H1 (cell line): Measurements from ENCODE around the gene SMAD1. TPM values are rescaled to one million over a fixed set of nuclear protein-coding genes. Genes with fewer than 3 reads are reported as not detected.

Experiments
- CTCF ChIA-PET: fragments of 300-600 bp; sonication (Branson Sonifier 250); formaldehyde crosslinking; loops from one replicate; lab custom pipeline; 2021; ENCODE audit not compliant: partially characterized antibody; lab: Charles Lee
- POLR2A ChIA-PET: fragments of 300-600 bp; sonication (Branson Sonifier 250); formaldehyde crosslinking; loops from one replicate; lab custom pipeline; 2021; ENCODE audit warnings: inconsistent platforms; ENCODE audit not compliant: partially characterized antibody; lab: Charles Lee
- DNase-seq, 2 experiments: peaks; one replicate each; pipeline versions ENCODE4 v3.0.0 to v3.0.0-alpha.2; 2010 to 2022; ENCODE audit warnings: low spot score in 2 of 2, low read depth in 1 of 2, mixed read lengths in 1 of 2
- FAIRE-seq: peaks from 2 replicates; lab custom pipeline; 2011; peaks lifted over from hg19 to GRCh38; lab: Jason Lieb, UNC
- H2AFZ ChIP-seq: 2 replicates; pipeline ENCODE4 v1.8.1; 2012; ENCODE audit warnings: low read length, inconsistent platforms
- H2AK5ac ChIP-seq: 2 replicates; pipeline ENCODE4 v1.6.1; 2013; ENCODE audit warnings: low read depth, low read length
- H2BK120ac ChIP-seq: replicated peaks from 2 replicates; pipeline ENCODE3; 2013; ENCODE audit warnings: low read depth, low read length, inconsistent platforms
- H2BK12ac ChIP-seq: 2 replicates; pipeline ENCODE4 v1.6.1; 2013; ENCODE audit warnings: low read depth, low read length
- H2BK15ac ChIP-seq: 2 replicates; pipeline ENCODE4 v1.6.1; 2013; ENCODE audit warnings: low read length
- H2BK20ac ChIP-seq: 2 replicates; pipeline ENCODE4 v1.6.1; 2013; ENCODE audit warnings: low read length
- H2BK5ac ChIP-seq: 2 replicates; pipeline ENCODE4 v1.6.1; 2013; ENCODE audit warnings: low read depth, low read length
- H3K14ac ChIP-seq: 2 replicates; pipeline ENCODE4 v1.6.1; 2013; ENCODE audit warnings: inconsistent platforms; ENCODE audit not compliant: insufficient read length
- H3K18ac ChIP-seq: 2 replicates; pipeline ENCODE4 v1.6.1; 2013; ENCODE audit warnings: low read length; ENCODE audit errors: extremely low read depth
- H3K23ac ChIP-seq: 2 replicates; pipeline ENCODE4 v1.6.1; 2013; ENCODE audit warnings: inconsistent platforms; ENCODE audit not compliant: insufficient read length
- H3K23me2 ChIP-seq: 2 replicates; pipeline ENCODE4 v1.6.1; 2013; ENCODE audit warnings: low read depth, low read length
- H3K27ac ChIP-seq: 2 replicates; pipeline ENCODE4 v1.6.1; 2011; ENCODE audit warnings: low read depth, low read length, inconsistent platforms
- H3K27me3 ChIP-seq, 4 experiments: replicated peaks in 1 of 4; 1 replicate in 1 of 4; 2 replicates in 3 of 4; pipeline versions ENCODE4 v1.6.1 to v1.8.1; 2011 to 2013; ENCODE audit warnings: low read length in 3 of 4, mild to moderate bottlenecking in 3 of 4, inconsistent platforms in 2 of 4, mixed read lengths in 2 of 4, moderate library complexity in 1 of 4; ENCODE audit not compliant: control insufficient read depth in 3 of 4, insufficient read depth in 3 of 4; ENCODE audit errors: extremely low read depth in 1 of 4
- H3K36me3 ChIP-seq, 4 experiments: 2 replicates each; pipeline versions ENCODE4 v1.6.1 to v1.8.1; 2011 to 2013; ENCODE audit warnings: mild to moderate bottlenecking in 4 of 4, low read length in 3 of 4, moderate library complexity in 2 of 4, control low read depth in 1 of 4, inconsistent platforms in 1 of 4; ENCODE audit not compliant: insufficient read depth in 4 of 4, control insufficient read depth in 2 of 4
- H3K4ac ChIP-seq: replicated peaks from 2 replicates; pipeline ENCODE3; 2013; ENCODE audit warnings: low read length, low read depth, mixed read lengths, inconsistent platforms; ENCODE audit not compliant: insufficient read length
- H3K4me1 ChIP-seq, 4 experiments: replicated peaks in 1 of 4; 1 replicate in 1 of 4; 2 replicates in 3 of 4; pipeline versions ENCODE4 v1.6.1 to v1.8.1; 2011 to 2013; ENCODE audit warnings: low read length in 3 of 4, inconsistent platforms in 2 of 4, mixed read lengths in 1 of 4; ENCODE audit not compliant: insufficient read depth in 4 of 4, control insufficient read depth in 3 of 4
- H3K4me2 ChIP-seq, 2 experiments: 2 replicates each; pipeline versions ENCODE4 v1.6.1 to v1.8.1; 2011 to 2013; ENCODE audit warnings: low read depth in 2 of 2, low read length in 2 of 2, control low read depth in 1 of 2, inconsistent platforms in 1 of 2, mild to moderate bottlenecking in 1 of 2; ENCODE audit not compliant: insufficient read depth in 1 of 2
- H3K4me3 ChIP-seq, 4 experiments: fragments of 200-600, 300-600 bp in 1 of 4; sonication (generic), shearing (Covaris generic), sonication (Bioruptor Twin) in 1 of 4; 2 replicates each; pipeline versions ENCODE4 v1.5.1 to v1.8.1; 2011 to 2016; ENCODE audit warnings: low read length in 4 of 4, low read depth in 3 of 4, control low read depth in 2 of 4, inconsistent platforms in 2 of 4, mild to moderate bottlenecking in 2 of 4, mixed read lengths in 1 of 4, moderate library complexity in 1 of 4; ENCODE audit not compliant: insufficient read depth in 2 of 4; ENCODE audit errors: extremely low read depth in 1 of 4
- H3K56ac ChIP-seq: replicated peaks from 2 replicates; pipeline ENCODE3; 2013; ENCODE audit warnings: low read depth, mild to moderate bottlenecking, mixed read lengths, low read length, inconsistent platforms; ENCODE audit not compliant: insufficient read length
- H3K79me1 ChIP-seq: 2 replicates; pipeline ENCODE4 v1.6.1; 2013; ENCODE audit warnings: low read depth, low read length, control low read depth
- H3K79me2 ChIP-seq, 2 experiments: 2 replicates each; pipeline versions ENCODE4 v1.6.1 to v1.8.1; 2012 to 2013; ENCODE audit warnings: low read length in 2 of 2, mild to moderate bottlenecking in 2 of 2, inconsistent platforms in 1 of 2; ENCODE audit not compliant: insufficient read depth in 2 of 2, control insufficient read depth in 1 of 2
- H3K9ac ChIP-seq, 4 experiments: replicated peaks in 1 of 4; 1 replicate in 1 of 4; 2 replicates in 3 of 4; pipeline versions ENCODE4 v1.6.1 to v1.8.1; 2011 to 2013; ENCODE audit warnings: low read depth in 3 of 4, low read length in 3 of 4, control low read depth in 2 of 4, mild to moderate bottlenecking in 2 of 4, moderate library complexity in 2 of 4, inconsistent platforms in 1 of 4; ENCODE audit errors: extremely low read depth in 1 of 4
- H3K9me3 ChIP-seq, 2 experiments: 2 replicates each; pipeline versions ENCODE4 v1.6.1 to v1.8.1; 2012 to 2013; ENCODE audit warnings: mild to moderate bottlenecking in 2 of 2, moderate library complexity in 2 of 2, control low read depth in 1 of 2, inconsistent platforms in 1 of 2, low read depth in 1 of 2, low read length in 1 of 2, mixed read lengths in 1 of 2; ENCODE audit not compliant: insufficient read depth in 2 of 2
- H4K20me1 ChIP-seq, 2 experiments: replicated peaks in 1 of 2; 2 replicates each; pipeline versions ENCODE3 to v1.8.1; 2011 to 2013; ENCODE audit warnings: inconsistent platforms in 2 of 2, low read length in 2 of 2, mild to moderate bottlenecking in 1 of 2; ENCODE audit not compliant: insufficient read depth in 2 of 2, control insufficient read depth in 1 of 2
- H4K5ac ChIP-seq: 2 replicates; pipeline ENCODE4 v1.6.1; 2013; ENCODE audit warnings: low read length, low read depth, mixed read lengths, inconsistent platforms; ENCODE audit not compliant: insufficient read length
- H4K8ac ChIP-seq: 2 replicates; pipeline ENCODE4 v1.8.0; 2013; ENCODE audit warnings: mild to moderate bottlenecking, moderate library complexity, low read length, inconsistent platforms; ENCODE audit not compliant: insufficient read depth; ENCODE audit errors: extremely low read depth
- H4K91ac ChIP-seq: replicated peaks from 2 replicates; pipeline ENCODE3; 2013; ENCODE audit warnings: low read length, mixed read lengths, inconsistent platforms; ENCODE audit not compliant: insufficient read length
- KDM1A ChIP-seq: fragments of 200-600, 300-600 bp; sonication (generic); IDR thresholded peaks from 2 replicates; pipeline ENCODE4 v1.7.1; 2016; ENCODE audit warnings: mild to moderate bottlenecking, low read length, borderline replicate concordance
- WGBS, 2 experiments: shearing (Covaris generic) in 1 of 2; methylation state at CpG; one replicate each; pipeline versions ENCODE4 v1.1.6 to v1.1.7; 2013 to 2015; ENCODE audit warnings: low lambda C conversion rate in 2 of 2, mixed read lengths in 2 of 2, inconsistent platforms in 1 of 2, low coverage in 1 of 2, missing lambda C conversion rate in 1 of 2; ENCODE audit not compliant: insufficient replicate concordance in 2 of 2, insufficient coverage in 1 of 2, insufficient read length in 1 of 2; ENCODE audit errors: extremely low coverage in 1 of 2, missing lambda C conversion rate in 1 of 2; 5-methylcytosine and 5-hydroxymethylcytosine counted together
- polyA plus RNA-seq, 7 experiments: library from polyadenylated mRNA; depleted of rRNA in 3 of 7; stranded (reverse) in 5 of 7; unstranded in 2 of 7; fragments of >200 nt in 5 of 7; fragments of 200-250 nt in 2 of 7; gene quantifications; 1 replicate in 5 of 7; 2 replicates in 1 of 7; 4 replicates in 1 of 7; pipeline versions ENCODE4 v1.2.1 to v1.2.3, GENCODE V29; 2011 to 2013; ENCODE audit warnings: missing spikeins in 2 of 7, mixed read lengths in 2 of 7
- total RNA-seq: library from RNA; stranded (reverse); fragmentation: NEBNext Ultra II Directional; extraction: Animal tissue kit (Norgen Biotek cat#: 25700); gene quantifications from 2 replicates; pipeline ENCODE4 v1.2.1, GENCODE V29; 2021

Gene SMAD1
- total and polyA plus RNA-seq, 2 of the 8 experiments (the other 6 are each of a cell fraction or from before 2014, with no cell fraction given) = 22.6 to 25.3 TPM

GRCh38 chr4:145484225-145484846 lies 2.7 kb downstream of the SMAD1 start:
- POLR2A ChIA-PET = no interaction called here
- H3K4me3 ChIP-seq = no peak overlapping the region
- no peak for TF ChIP-seq KDM1A

More at GRCh38 chr4:145484225-145484846, 2.7 kb downstream of the SMAD1 start:
- H3K27ac ChIP-seq = no peak overlapping the region
- H4K91ac ChIP-seq = no peak overlapping the region
- CTCF ChIA-PET = no interaction called here
- no peak overlapping the region for H3K56ac ChIP-seq
- H2BK5ac ChIP-seq = no peak overlapping the region
- H2BK15ac ChIP-seq = no peak overlapping the region
- no peak overlapping the region for H3K23ac ChIP-seq
- peaks cover 0 to 64% of the 10 kb centered on the region in 2 experiments; a peak in 3 of 4 replicates for H3K79me2 ChIP-seq
- no peak overlapping the region for H2BK120ac ChIP-seq
- peaks cover 11% of the 10 kb centered on the region for H3K23me2 ChIP-seq
- no peak overlapping the region for H2BK20ac ChIP-seq
- no peak overlapping the region for H2AFZ ChIP-seq
- H3K18ac ChIP-seq = no peak overlapping the region
- H3K79me1 ChIP-seq = no peaks in the 10 kb centered on the region; the same call in 1 of the 2 replicates
- no peak overlapping the region for H4K8ac ChIP-seq
- H3K4me1 ChIP-seq = peaks cover 0 to 9% (median 2%) of the 10 kb centered on the region in 4 experiments; a peak in 5 of 7 replicates
- no peak for DNase-seq
- no peak for FAIRE-seq
- no peaks in the 10 kb centered on the region; a peak in 1 of 8 replicates for H3K36me3 ChIP-seq
- no peak overlapping the region for H3K9ac ChIP-seq
- H2BK12ac ChIP-seq = no peak overlapping the region
- no peaks in the 10 kb centered on the region for H3K9me3 ChIP-seq
- no peak overlapping the region for H4K5ac ChIP-seq
- no peak overlapping the region for H3K14ac ChIP-seq
- no peak overlapping the region for H3K4ac ChIP-seq
- no peaks in the 10 kb centered on the region for H4K20me1 ChIP-seq
- no peak overlapping the region for H2AK5ac ChIP-seq
- WGBS, 2 experiments = 90% methylated on average over 2 of the region's 2 CpGs; no CpG with 5 or more reads in 1 of the 2 experiments
- no peak overlapping the region; a peak in 1 of 4 replicates for H3K4me2 ChIP-seq
- no peaks in the 10 kb centered on the region; a peak in 1 of 7 replicates for H3K27me3 ChIP-seq
